Measurements from ENCODE around the gene HEATR3. TPM values are rescaled to one million over a fixed set of nuclear protein-coding genes. Genes with fewer than 3 reads are reported as not detected.
A peak's percentile ranks its signal among the peaks of the same experiment; 100 is the strongest.

HEATR3 gene
- 10 to 100 TPM; 17.6 to 18.6 TPM for total RNA-seq

GRCh38 chr16:50065624-50066481 lies at the start of gene HEATR3:
TSS of gene HEATR3 (plus strand) at chr16:50065970. CDS start at chr16:50066132, 162 bp downstream.
- Mint-ChIP-seq H3K36me3 (peaks cover 12% of the 10 kb centered on the region), H3K27ac (peak within 1 kb of the TSS; percentile 87), H3K27me3 (no peaks in the 10 kb centered on the region), H3K4me3 (peak within 1 kb of the TSS; percentile 90), H3K4me1 (ENCODE audit: low read depth) (peaks cover 31% of the 10 kb centered on the region), H3K9me3 (no peaks in the 10 kb centered on the region)
- ChIA-PET POLR2A (interaction anchor here (1.0 to 1.5 kb wide), 6 partner anchors 40 to 261 kb away, joined by 3 to 11 read pairs (median 4); partner anchors contain the start of gene CNEP1R1), CTCF (interaction anchor here (0.6 to 5.5 kb wide), 9 partner anchors 41 to 741 kb away, joined by 3 to 88 read pairs (median 4); partner anchors contain the start of gene CNEP1R1)
- intact Hi-C loops (cut with micrococcal nuclease) = loop anchor here (1.0 to 5.0 kb wide), 6 partner anchors 37 to 303 kb away; partner anchors contain the start of genes ADCY7, BRD7 and CNEP1R1
- DNase-seq = peak; percentile 98

GRCh38 chr16:50017553-50017952 lies 48.2 kb upstream of the HEATR3 start:
- H3K9me3 Mint-ChIP-seq = no peaks in the 10 kb centered on the region
- H3K27me3 Mint-ChIP-seq = no peaks in the 10 kb centered on the region
- no peak overlapping the region for H3K27ac Mint-ChIP-seq
- POLR2A ChIA-PET = no interaction called here
- CTCF ChIA-PET = no interaction called here
- DNase-seq = no peak
- intact Hi-C loops (cut with micrococcal nuclease) = no loop called here
- no peak overlapping the region for H3K4me3 Mint-ChIP-seq
- H3K4me1 Mint-ChIP-seq (ENCODE audit: low read depth) = no peaks in the 10 kb centered on the region
- H3K36me3 Mint-ChIP-seq = no peaks in the 10 kb centered on the region

DNA sequence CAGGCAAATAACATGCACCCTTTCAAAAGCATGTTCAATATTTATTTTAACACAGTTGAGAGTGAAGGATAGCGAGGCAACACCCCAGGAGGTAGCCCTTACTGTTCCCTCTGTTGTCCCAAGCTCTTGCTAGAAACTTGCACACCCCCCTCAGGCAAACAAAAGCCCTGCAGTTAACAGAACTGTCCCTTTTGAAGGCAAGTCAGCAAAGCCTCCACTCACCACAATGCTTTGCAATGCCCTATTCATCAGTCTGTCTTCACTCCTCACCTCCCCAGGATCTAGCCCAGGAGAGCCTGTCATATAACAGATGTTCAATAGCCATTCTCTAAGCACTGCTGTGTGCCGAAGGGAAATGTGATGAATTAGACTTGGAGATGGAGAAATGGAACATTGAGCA lies 44.2 kb upstream of the HEATR3 start:
- Mint-ChIP-seq H3K4me1 (ENCODE audit: low read depth) (peaks cover 12% of the 10 kb centered on the region), H3K9me3 (no peaks in the 10 kb centered on the region), H3K4me3 (no peak overlapping the region), H3K27ac (no peak overlapping the region), H3K27me3 (no peaks in the 10 kb centered on the region), H3K36me3 (no peaks in the 10 kb centered on the region)
- peak; percentile 22 for DNase-seq
- ChIA-PET POLR2A (no interaction called here), CTCF (interaction anchor here (1.4 to 2.3 kb wide), 3 partner anchors 45 to 189 kb away, joined by 4 to 10 read pairs (median 4); no protein-coding TSS in a partner anchor)
- intact Hi-C loops (cut with micrococcal nuclease) = loop anchor here (10.0 kb wide), 3 partner anchors 167 to 723 kb away; partner anchors contain the start of genes CYLD and ZNF423

DNA sequence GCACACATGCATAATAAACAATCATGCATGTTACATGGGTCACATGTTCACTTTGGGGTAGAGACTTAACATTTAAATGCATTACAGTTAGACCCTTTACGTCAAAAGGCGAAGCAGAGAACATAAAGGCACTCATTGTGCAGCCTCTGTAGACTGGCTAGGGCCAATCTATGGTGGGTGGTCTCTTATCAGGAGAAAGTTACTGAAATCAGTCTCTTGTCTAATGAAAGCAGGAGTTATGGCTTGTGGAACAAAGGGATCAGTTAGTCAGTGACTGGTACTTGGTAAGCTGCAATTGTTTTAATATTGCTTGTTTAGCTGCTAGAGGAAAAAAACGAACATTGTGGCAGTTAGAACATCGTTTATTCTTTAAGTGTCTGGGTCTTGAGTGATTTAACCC lies 42.1 kb upstream of the HEATR3 start:
- ChIA-PET POLR2A (interaction anchor here (1.1 kb wide), 1 partner anchor 187 kb away, joined by 6 read pairs; no protein-coding TSS in a partner anchor), CTCF (interaction anchor here (0.6 to 6.6 kb wide), 8 partner anchors 8 to 644 kb away, joined by 3 to 174 read pairs (median 16); partner anchors contain the start of genes HEATR3 and ZNF423)
- no peaks in the 10 kb centered on the region for H3K9me3 Mint-ChIP-seq
- no peaks in the 10 kb centered on the region for H3K36me3 Mint-ChIP-seq
- no peaks in the 10 kb centered on the region for H3K27me3 Mint-ChIP-seq
- peaks cover 17% of the 10 kb centered on the region for H3K4me1 Mint-ChIP-seq (ENCODE audit: low read depth)
- H3K27ac Mint-ChIP-seq = no peak overlapping the region
- intact Hi-C loops (cut with micrococcal nuclease) = loop anchor here (10.0 kb wide), 3 partner anchors 169 to 721 kb away; partner anchors contain the start of genes CYLD and ZNF423
- no peak for DNase-seq
- no peak overlapping the region for H3K4me3 Mint-ChIP-seq

- peak overlapping the region; percentile 91 for H3K4me3 Mint-ChIP-seq
- ChIA-PET POLR2A (interaction anchor here (1.3 to 2.3 kb wide), 2 partner anchors 128 to 346 kb away, joined by 3 to 9 read pairs; no protein-coding TSS in a partner anchor), CTCF (interaction anchor here (0.7 to 6.6 kb wide), 32 partner anchors 9 to 782 kb away, joined by 3 to 174 read pairs (median 8); partner anchors contain the start of genes ADCY7, BRD7, HEATR3 and ZNF423)
- no peak for DNase-seq
- no peaks in the 10 kb centered on the region for H3K9me3 Mint-ChIP-seq
- peak overlapping the region; percentile 83 for H3K27ac Mint-ChIP-seq
- intact Hi-C loops (cut with micrococcal nuclease) = loop anchor here (10.0 kb wide), 3 partner anchors 169 to 721 kb away; partner anchors contain the start of genes CYLD and ZNF423
- no peaks in the 10 kb centered on the region for H3K36me3 Mint-ChIP-seq
- peaks cover 19% of the 10 kb centered on the region for H3K4me1 Mint-ChIP-seq (ENCODE audit: low read depth)
- no peaks in the 10 kb centered on the region for H3K27me3 Mint-ChIP-seq
These were observed 41.6 kb upstream of the HEATR3 start for GRCh38 chr16:50024207-50024606.

DNA sequence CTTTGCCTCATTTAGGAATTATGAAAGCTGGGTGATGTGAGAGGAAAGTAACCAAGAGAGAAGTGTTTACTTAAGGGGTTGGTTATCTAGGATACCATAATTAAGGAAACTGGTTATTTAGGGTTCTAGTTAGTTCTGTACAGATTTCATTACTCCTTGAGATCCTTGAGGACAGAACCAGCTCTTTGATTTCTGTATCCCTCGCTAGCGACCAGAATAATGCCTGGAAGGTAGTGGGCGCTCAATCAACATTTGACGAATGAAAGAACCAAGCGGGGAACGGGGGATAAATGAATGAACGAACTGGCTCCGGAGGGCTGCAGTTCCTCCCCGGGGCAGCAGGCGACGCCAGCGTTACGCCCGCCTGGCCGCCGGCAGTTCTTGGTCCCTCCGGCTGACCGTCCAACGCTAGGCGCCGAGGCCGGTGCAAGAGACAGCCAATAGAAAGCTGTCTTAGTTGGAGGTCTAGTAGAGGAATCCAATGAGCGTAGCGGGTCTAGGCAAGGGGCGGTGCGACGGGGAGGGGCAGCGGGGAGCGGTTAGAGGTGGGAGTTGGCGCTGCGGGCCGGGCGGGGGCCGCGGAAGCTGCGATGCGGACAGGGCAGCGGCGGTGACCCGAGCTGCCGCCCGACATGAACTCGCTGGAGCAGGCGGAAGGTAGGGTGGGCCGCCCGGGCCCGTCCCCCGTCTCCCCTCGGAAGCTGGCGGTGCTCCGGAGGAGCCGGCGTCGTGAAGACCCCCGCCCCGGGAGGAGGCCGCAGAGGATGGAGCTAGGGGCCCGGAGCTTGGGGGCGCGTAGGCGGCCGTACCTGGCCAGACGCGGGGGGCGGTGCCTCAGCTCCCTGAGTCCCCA lies 40.9 kb upstream of the HEATR3 start, which contains the start of gene CNEP1R1:
Gene CNEP1R1, plus strand, starts transcription at position 542 of the 853 bp plus-strand sequence. Its CDS starts 91 bp downstream, at position 633.
- H3K36me3 Mint-ChIP-seq = no peaks in the 10 kb centered on the region
- H3K9me3 Mint-ChIP-seq = no peaks in the 10 kb centered on the region
- peaks cover 19% of the 10 kb centered on the region for H3K4me1 Mint-ChIP-seq (ENCODE audit: low read depth)
- peak; percentile 96 for DNase-seq
- CTCF ChIA-PET = interaction anchor here (0.5 to 6.6 kb wide), 69 partner anchors 9 to 781 kb away, joined by 3 to 174 read pairs (median 5); partner anchors contain the start of genes ADCY7, BRD7, CYLD and HEATR3
- H3K4me3 Mint-ChIP-seq = peak within 1 kb of the TSS; percentile 91
- no peaks in the 10 kb centered on the region for H3K27me3 Mint-ChIP-seq
- POLR2A ChIA-PET = interaction anchor here (0.9 to 2.3 kb wide), 9 partner anchors 19 to 720 kb away, joined by 3 to 11 read pairs (median 3); partner anchors contain the start of gene HEATR3
- intact Hi-C loops (cut with micrococcal nuclease) = loop anchor here (1.0 to 10.0 kb wide), 10 partner anchors 40 to 781 kb away; partner anchors contain the start of genes BRD7, CYLD, HEATR3 and ZNF423
- peak within 1 kb of the TSS; percentile 83 for H3K27ac Mint-ChIP-seq

GRCh38 chr16:50025537-50025931 lies 40.2 kb upstream of the HEATR3 start:
- Mint-ChIP-seq H3K4me1 (ENCODE audit: low read depth) (peaks cover 19% of the 10 kb centered on the region), H3K27me3 (no peaks in the 10 kb centered on the region), H3K9me3 (no peaks in the 10 kb centered on the region), H3K36me3 (no peaks in the 10 kb centered on the region), H3K4me3 (peak overlapping the region; percentile 91), H3K27ac (peak overlapping the region; percentile 79)
- POLR2A ChIA-PET = interaction anchor here (0.9 to 2.3 kb wide), 8 partner anchors 19 to 344 kb away, joined by 3 to 11 read pairs (median 4); partner anchors contain the start of gene HEATR3
- DNase-seq = peak; percentile 43
- CTCF ChIA-PET = interaction anchor here (0.5 to 6.6 kb wide), 65 partner anchors 8 to 781 kb away, joined by 3 to 174 read pairs (median 5); partner anchors contain the start of genes ADCY7, BRD7, CYLD and HEATR3
- intact Hi-C loops (cut with micrococcal nuclease) = loop anchor here (1.0 to 10.0 kb wide), 10 partner anchors 40 to 781 kb away; partner anchors contain the start of genes BRD7, CYLD, HEATR3 and ZNF423

- DNase-seq = no peak
- Mint-ChIP-seq H3K4me1 (ENCODE audit: low read depth) (peaks cover 19% of the 10 kb centered on the region), H3K27me3 (no peaks in the 10 kb centered on the region), H3K27ac (no peak overlapping the region), H3K9me3 (no peaks in the 10 kb centered on the region), H3K36me3 (peaks cover 9% of the 10 kb centered on the region), H3K4me3 (no peak overlapping the region)
- intact Hi-C loops (cut with micrococcal nuclease) = loop anchor here (5.0 to 10.0 kb wide), 4 partner anchors 173 to 717 kb away; partner anchors contain the start of genes BRD7, CYLD and ZNF423
- ChIA-PET POLR2A (no interaction called here), CTCF (interaction anchor here (0.6 to 6.6 kb wide), 2 partner anchors 33 to 184 kb away, joined by 4 to 174 read pairs; no protein-coding TSS in a partner anchor)
These were observed 37.9 kb upstream of the HEATR3 start for GRCh38 chr16:50027829-50028228.

GRCh38 chr16:50035468-50035992 lies 30.2 kb upstream of the HEATR3 start:
- peaks cover 4% of the 10 kb centered on the region for H3K4me1 Mint-ChIP-seq (ENCODE audit: low read depth)
- H3K9me3 Mint-ChIP-seq = no peaks in the 10 kb centered on the region
- CTCF ChIA-PET = no interaction called here
- intact Hi-C loops (cut with micrococcal nuclease) = no loop called here
- H3K27ac Mint-ChIP-seq = no peak overlapping the region
- H3K27me3 Mint-ChIP-seq = no peaks in the 10 kb centered on the region
- DNase-seq = no peak
- POLR2A ChIA-PET = no interaction called here
- no peak overlapping the region for H3K4me3 Mint-ChIP-seq
- H3K36me3 Mint-ChIP-seq = peaks cover 18% of the 10 kb centered on the region

DNA sequence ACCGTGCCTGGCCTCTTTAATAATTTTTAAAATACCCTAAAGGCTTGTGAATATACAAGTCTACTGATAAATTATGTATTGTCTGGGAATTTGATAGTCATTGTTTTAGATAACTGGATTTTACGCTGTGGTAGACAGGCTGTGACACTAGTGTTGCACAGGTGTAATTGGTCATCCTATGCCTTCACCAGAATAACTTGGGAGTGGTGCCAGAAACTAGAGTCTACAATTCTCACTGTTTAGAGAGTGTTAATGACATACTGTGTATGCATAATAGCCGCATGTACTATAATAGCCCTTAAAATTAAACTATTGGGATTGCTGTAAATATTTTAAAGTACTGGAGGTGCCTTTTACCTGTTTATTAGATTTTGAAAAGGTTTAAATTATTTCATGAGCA lies 29.3 kb upstream of the HEATR3 start:
- Mint-ChIP-seq H3K4me1 (ENCODE audit: low read depth) (peaks cover 4% of the 10 kb centered on the region), H3K4me3 (no peak overlapping the region), H3K27ac (no peak overlapping the region), H3K36me3 (peaks cover 14% of the 10 kb centered on the region), H3K27me3 (no peaks in the 10 kb centered on the region), H3K9me3 (no peaks in the 10 kb centered on the region)
- no peak for DNase-seq
- POLR2A ChIA-PET = no interaction called here
- CTCF ChIA-PET = interaction anchor here (1.0 to 1.2 kb wide), 2 partner anchors 174 to 177 kb away, joined by 3 to 6 read pairs; no protein-coding TSS in a partner anchor
- intact Hi-C loops (cut with micrococcal nuclease) = no loop called here

Data from activated CD4-positive, alpha-beta memory T cell treated with anti-CD3 and anti-CD28 coated beads for 36 hours (primary cell).